HG02870 (cell line): ENCODE results near the gene SLC3A2.

ENCODE experiments used
- ATAC-seq: cut with Tn5 transposase; IDR thresholded peaks from one replicate; pipeline ENCODE4 v1.9.1; 2021; ENCODE audit warnings: mild to moderate bottlenecking, moderate library complexity; ENCODE audit not compliant: unreplicated experiment

Gene SLC3A2

GRCh38 chr11:62880231-62880802 lies 379 bp upstream of the SLC3A2 start:
- peak; percentile 31 for ATAC-seq

- peak; percentile 39 for ATAC-seq
These were observed 1.1 kb downstream of the SLC3A2 start for GRCh38 chr11:62881579-62882430.

- no peak for ATAC-seq
These were observed 1.7 kb downstream of the SLC3A2 start for GRCh38 chr11:62882431-62882749.

GRCh38 chr11:62882788-62883501 lies 2.2 kb downstream of the SLC3A2 start:
- ATAC-seq: no peak

- ATAC-seq: no peak
These were observed 3.0 kb downstream of the SLC3A2 start for GRCh38 chr11:62883673-62884072.

- ATAC-seq: no peak
These were observed 4.5 kb downstream of the SLC3A2 start for GRCh38 chr11:62885137-62885750.

- no peak for ATAC-seq
These were observed 7.7 kb downstream of the SLC3A2 start for GRCh38 chr11:62888406-62888805.

- no peak for ATAC-seq
These were observed 8.4 kb downstream of the SLC3A2 start for GRCh38 chr11:62889126-62889483.

- ATAC-seq: no peak
These were observed 9.1 kb downstream of the SLC3A2 start for GRCh38 chr11:62889484-62890437.

GRCh38 chr11:62892077-62892922 lies 11.6 kb downstream of the SLC3A2 start:
- ATAC-seq: no peak

GRCh38 chr11:62895501-62895900 lies 14.8 kb downstream of the SLC3A2 start:
- no peak for ATAC-seq

GRCh38 chr11:62896049-62896448 lies 15.4 kb downstream of the SLC3A2 start:
- ATAC-seq: no peak

- ATAC-seq: no peak
These were observed 16.6 kb downstream of the SLC3A2 start for GRCh38 chr11:62897311-62897710.

GRCh38 chr11:62898027-62898426 lies 17.3 kb downstream of the SLC3A2 start:
- no peak for ATAC-seq

GRCh38 chr11:62902932-62903331 lies 22.2 kb downstream of the SLC3A2 start:
- ATAC-seq: no peak

GRCh38 chr11:62905296-62905695 lies 24.6 kb downstream of the SLC3A2 start:
- no peak for ATAC-seq

GRCh38 chr11:62905927-62906531 lies 25.3 kb downstream of the SLC3A2 start:
- no peak for ATAC-seq

- ATAC-seq: no peak
These were observed 27.9 kb downstream of the SLC3A2 start for GRCh38 chr11:62908468-62909072.
